Panc1 (cell line): ENCODE measurements around the gene SHC3.

ENCODE experiments used
- CTCF ChIP-seq: fragments of 450-650 bp; IDR thresholded peaks from 2 replicates; pipeline ENCODE4 v1.5.1; 2017; ENCODE audit warnings: mild to moderate bottlenecking
- POLR2AphosphoS5 ChIP-seq: IDR thresholded peaks from 2 replicates; pipeline ENCODE4 v1.6.1; 2012; ENCODE audit warnings: mild to moderate bottlenecking, low read depth, low read length, moderate library complexity
- REST ChIP-seq, 2 experiments: IDR thresholded peaks; 2 replicates each; pipeline ENCODE4 v1.6.1; 2011 to 2012; ENCODE audit warnings: low read depth in 2 of 2, control low read depth in 1 of 2, low read length in 1 of 2, mild to moderate bottlenecking in 1 of 2, moderate library complexity in 1 of 2; ENCODE audit not compliant: insufficient read depth in 1 of 2
- SIN3A ChIP-seq: IDR thresholded peaks from 2 replicates; pipeline ENCODE4 v1.6.1; 2012; ENCODE audit warnings: low read depth, mild to moderate bottlenecking, low read length, moderate library complexity, borderline replicate concordance; ENCODE audit not compliant: insufficient read depth
- TCF7L2 ChIP-seq: IDR thresholded peaks from 2 replicates; pipeline ENCODE4 v1.6.1; 2011; ENCODE audit warnings: mild to moderate bottlenecking, low read depth, low read length, inconsistent platforms

- TF ChIP-seq CTCF (no peak), TCF7L2 (no peak), POLR2AphosphoS5 (no peak), REST (IDR thresholded peaks at IDR 0.05; ENCODE audit: insufficient read depth in 1 of 2, low read depth in 2 of 2, low read length in 1 of 2) (no peak), SIN3A (no peak)
Observed at GRCh38 chr9:89060790-89061189, 117.8 kb downstream of the SHC3 start.
